ENCODE data around the gene DRC7. TPM values are rescaled to one million over a fixed set of nuclear protein-coding genes. Genes with fewer than 3 reads are reported as not detected.

DRC7 gene
- total RNA-seq, 1 donor from 2014 or later, result 7.4 TPM

GRCh38 chr16:57663917-57664661 lies 30.5 kb upstream of the DRC7 start:
- Mint-ChIP-seq H3K27ac (no peak overlapping the region), H3K36me3 (no peaks in the 10 kb centered on the region), H3K4me3 (no peak overlapping the region), H3K9me3 (no peaks in the 10 kb centered on the region), H3K4me1 (ENCODE audit: unreplicated experiment) (no peaks in the 10 kb centered on the region), H3K27me3 (no peaks in the 10 kb centered on the region)
- TF ChIP-seq, protein P1, sequence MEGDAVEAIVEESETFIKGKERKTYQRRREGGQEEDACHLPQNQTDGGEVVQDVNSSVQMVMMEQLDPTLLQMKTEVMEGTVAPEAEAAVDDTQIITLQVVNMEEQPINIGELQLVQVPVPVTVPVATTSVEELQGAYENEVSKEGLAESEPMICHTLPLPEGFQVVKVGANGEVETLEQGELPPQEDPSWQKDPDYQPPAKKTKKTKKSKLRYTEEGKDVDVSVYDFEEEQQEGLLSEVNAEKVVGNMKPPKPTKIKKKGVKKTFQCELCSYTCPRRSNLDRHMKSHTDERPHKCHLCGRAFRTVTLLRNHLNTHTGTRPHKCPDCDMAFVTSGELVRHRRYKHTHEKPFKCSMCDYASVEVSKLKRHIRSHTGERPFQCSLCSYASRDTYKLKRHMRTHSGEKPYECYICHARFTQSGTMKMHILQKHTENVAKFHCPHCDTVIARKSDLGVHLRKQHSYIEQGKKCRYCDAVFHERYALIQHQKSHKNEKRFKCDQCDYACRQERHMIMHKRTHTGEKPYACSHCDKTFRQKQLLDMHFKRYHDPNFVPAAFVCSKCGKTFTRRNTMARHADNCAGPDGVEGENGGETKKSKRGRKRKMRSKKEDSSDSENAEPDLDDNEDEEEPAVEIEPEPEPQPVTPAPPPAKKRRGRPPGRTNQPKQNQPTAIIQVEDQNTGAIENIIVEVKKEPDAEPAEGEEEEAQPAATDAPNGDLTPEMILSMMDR (conservative IDR thresholded peaks at IDR 0.05), result no peak
- no peak for DNase-seq (ENCODE audit: extremely low spot score, unreplicated experiment)

DNA sequence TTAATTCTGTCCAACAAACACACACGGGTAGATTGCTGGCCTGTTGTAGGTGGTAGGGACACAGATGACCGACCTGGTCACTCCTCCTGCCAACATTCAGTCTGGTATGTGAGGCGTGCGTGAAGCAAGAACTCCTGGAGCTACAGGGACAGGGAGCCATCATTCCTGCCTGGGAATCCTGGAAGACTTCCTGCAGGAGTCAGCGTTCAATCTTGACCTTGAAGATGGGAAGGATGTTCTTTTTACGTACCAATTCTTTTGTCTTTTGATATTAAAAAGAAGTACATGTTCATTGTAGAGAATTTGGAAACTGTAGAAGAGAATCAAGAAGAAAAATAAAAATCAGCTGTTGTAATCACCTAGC lies 30.0 kb upstream of the DRC7 start:
- Mint-ChIP-seq H3K36me3 (no peaks in the 10 kb centered on the region), H3K4me1 (ENCODE audit: unreplicated experiment) (no peaks in the 10 kb centered on the region), H3K27ac (no peak overlapping the region), H3K4me3 (no peak overlapping the region), H3K27me3 (no peaks in the 10 kb centered on the region), H3K9me3 (no peaks in the 10 kb centered on the region)
- no peak for DNase-seq (ENCODE audit: extremely low spot score, unreplicated experiment)
- TF ChIP-seq, protein P1 (conservative IDR thresholded peaks at IDR 0.05), result no peak

DNA sequence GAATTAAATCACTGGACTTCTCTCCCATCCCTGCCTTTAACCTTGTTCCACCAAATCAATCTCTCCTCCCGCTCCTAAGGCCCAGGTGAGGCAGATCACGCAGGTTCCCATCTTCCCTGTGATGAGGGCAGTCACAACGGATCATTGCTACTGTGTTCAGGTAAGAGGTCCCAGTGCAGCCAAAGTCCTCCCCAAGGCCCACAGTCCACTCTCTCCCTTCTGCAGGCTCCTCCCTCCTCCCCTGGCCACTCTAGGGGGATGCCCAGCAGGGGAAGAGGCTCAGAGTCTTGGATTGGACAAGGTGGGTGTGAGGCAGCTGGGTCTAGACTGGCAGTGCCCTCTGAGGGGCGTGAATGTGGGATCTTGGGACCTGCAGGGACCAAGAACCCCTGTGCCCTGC lies 29.1 kb upstream of the DRC7 start:
- no peaks in the 10 kb centered on the region for H3K27me3 Mint-ChIP-seq
- H3K4me3 Mint-ChIP-seq, result no peak overlapping the region
- no peak overlapping the region for H3K27ac Mint-ChIP-seq
- H3K4me1 Mint-ChIP-seq (ENCODE audit: unreplicated experiment), result no peaks in the 10 kb centered on the region
- no peaks in the 10 kb centered on the region for H3K36me3 Mint-ChIP-seq
- no peaks in the 10 kb centered on the region for H3K9me3 Mint-ChIP-seq
- DNase-seq (ENCODE audit: extremely low spot score, unreplicated experiment), result no peak
- TF ChIP-seq, protein P1 (conservative IDR thresholded peaks at IDR 0.05), result no peak

DNA sequence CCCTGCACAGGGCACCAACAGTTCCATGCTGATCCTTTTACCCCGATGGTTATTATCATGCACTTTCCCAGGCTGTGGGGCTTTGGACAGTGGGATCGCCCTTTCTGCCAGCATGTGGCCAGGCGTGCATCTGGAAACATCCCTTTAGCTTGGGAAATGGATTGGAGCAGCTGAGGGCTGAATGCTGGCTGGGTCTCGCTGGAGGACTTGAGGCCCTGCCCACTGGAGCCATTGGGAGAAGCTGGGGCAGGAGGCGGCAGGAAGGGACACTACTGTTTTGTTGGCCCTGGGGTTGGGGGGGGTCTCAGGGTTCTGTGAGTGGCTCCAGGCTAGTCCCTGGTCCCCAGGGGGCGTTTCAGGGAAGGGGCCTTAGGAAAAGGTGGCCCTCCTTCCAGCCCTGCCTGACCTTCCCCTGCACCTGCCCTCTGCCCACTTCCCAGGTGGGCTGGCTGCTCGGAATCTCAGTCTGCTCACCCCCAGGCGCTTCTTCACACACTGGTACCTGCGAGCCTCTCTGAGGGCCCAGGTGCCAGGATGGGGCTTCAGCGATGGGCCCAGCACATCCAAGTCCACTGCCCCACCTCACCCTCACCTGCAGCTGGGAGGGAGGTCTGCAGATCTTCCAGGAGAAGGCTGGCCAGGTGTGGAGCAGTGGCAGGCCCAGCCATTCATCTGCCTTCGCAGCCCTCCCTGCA lies 28.1 kb upstream of the DRC7 start:
- Mint-ChIP-seq H3K9me3 (no peaks in the 10 kb centered on the region), H3K4me3 (no peak overlapping the region), H3K27ac (no peak overlapping the region), H3K27me3 (no peaks in the 10 kb centered on the region), H3K36me3 (no peaks in the 10 kb centered on the region), H3K4me1 (ENCODE audit: unreplicated experiment) (peaks cover 4% of the 10 kb centered on the region)
- no peak for DNase-seq (ENCODE audit: extremely low spot score, unreplicated experiment)
- TF ChIP-seq, protein P1 (conservative IDR thresholded peaks at IDR 0.05), result no peak

- Mint-ChIP-seq H3K4me3 (no peak overlapping the region), H3K27ac (no peak overlapping the region), H3K9me3 (no peaks in the 10 kb centered on the region), H3K36me3 (no peaks in the 10 kb centered on the region), H3K4me1 (ENCODE audit: unreplicated experiment) (peaks cover 4% of the 10 kb centered on the region), H3K27me3 (no peaks in the 10 kb centered on the region)
- TF ChIP-seq, protein P1 (conservative IDR thresholded peaks at IDR 0.05), result no peak
- no peak for DNase-seq (ENCODE audit: extremely low spot score, unreplicated experiment)
Measured at GRCh38 chr16:57667048-57667525, 27.5 kb upstream of the DRC7 start.
